Measurements from ENCODE around the gene BBS7.
A peak's percentile ranks its signal among the peaks of the same experiment; 100 is the strongest.

Gene BBS7

DNA sequence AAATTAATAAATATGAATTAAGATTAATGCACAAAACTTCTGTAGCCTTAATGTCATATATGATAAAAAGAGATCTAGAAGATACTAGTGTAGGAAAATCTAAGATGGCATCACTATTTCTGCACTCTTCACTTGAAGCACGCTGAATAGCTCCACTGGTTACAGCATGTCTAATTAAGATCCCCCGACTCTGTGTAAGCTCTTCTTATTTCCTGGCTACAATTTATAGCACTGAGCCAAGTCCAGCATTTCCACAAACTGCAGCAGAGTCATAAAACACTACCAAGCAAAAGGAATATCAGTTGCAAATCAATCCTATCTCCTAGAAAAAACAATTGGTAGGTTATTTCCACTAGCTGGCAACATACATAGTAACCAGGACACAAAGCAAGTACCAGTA, 45.3 kb downstream of the BBS7 start:
- Histone ChIP-seq H3K27me3 (ENCODE audit: control insufficient read depth, insufficient read depth, low read length) (no peaks in the 10 kb centered on the region), H3K9me3 (ENCODE audit: control insufficient read depth, insufficient read depth, low read length) (no peaks in the 10 kb centered on the region), H3K4me3 (ENCODE audit: low read depth, low read length) (no peak overlapping the region), H3K4me1 (ENCODE audit: control insufficient read depth, insufficient read depth, low read length) (0 out of 2 replicates have a peak, but pooled peaks cover 2% of the 10 kb centered on the region), H3K36me3 (ENCODE audit: control insufficient read depth, insufficient read depth, low read length) (peaks cover 29% of the 10 kb centered on the region), H3K27ac (ENCODE audit: low read depth, low read length) (no peak overlapping the region), H3K9ac (ENCODE audit: low read depth, low read length) (no peak overlapping the region)

DNA sequence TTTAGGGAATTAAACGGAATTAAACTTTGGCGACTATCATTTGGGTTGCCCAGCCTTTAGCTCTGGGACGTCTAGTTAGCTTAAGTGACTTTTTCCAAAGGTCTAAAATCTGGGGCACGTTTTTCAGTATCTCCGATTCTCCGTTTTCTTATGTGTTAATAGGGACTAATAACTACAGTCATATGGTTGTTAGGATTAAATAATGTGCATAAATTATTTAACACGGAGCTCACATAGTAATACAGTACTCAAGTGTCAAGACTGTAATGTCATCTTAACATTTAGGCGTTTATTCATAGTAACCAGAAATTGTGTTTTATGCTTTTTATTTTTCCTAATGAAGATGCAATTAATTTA, 46.1 kb downstream of the BBS7 start:
- Histone ChIP-seq H3K4me1 (ENCODE audit: control insufficient read depth, insufficient read depth, low read length) (0 out of 2 replicates have a peak, but pooled peaks cover 2% of the 10 kb centered on the region), H3K27me3 (ENCODE audit: control insufficient read depth, insufficient read depth, low read length) (no peaks in the 10 kb centered on the region), H3K4me3 (ENCODE audit: low read depth, low read length) (peak overlapping the region; percentile 99), H3K9ac (ENCODE audit: low read depth, low read length) (peak overlapping the region; percentile 58), H3K27ac (ENCODE audit: low read depth, low read length) (peak overlapping the region; percentile 47), H3K9me3 (ENCODE audit: control insufficient read depth, insufficient read depth, low read length) (no peaks in the 10 kb centered on the region), H3K36me3 (ENCODE audit: control insufficient read depth, insufficient read depth, low read length) (peaks cover 36% of the 10 kb centered on the region)

DNA sequence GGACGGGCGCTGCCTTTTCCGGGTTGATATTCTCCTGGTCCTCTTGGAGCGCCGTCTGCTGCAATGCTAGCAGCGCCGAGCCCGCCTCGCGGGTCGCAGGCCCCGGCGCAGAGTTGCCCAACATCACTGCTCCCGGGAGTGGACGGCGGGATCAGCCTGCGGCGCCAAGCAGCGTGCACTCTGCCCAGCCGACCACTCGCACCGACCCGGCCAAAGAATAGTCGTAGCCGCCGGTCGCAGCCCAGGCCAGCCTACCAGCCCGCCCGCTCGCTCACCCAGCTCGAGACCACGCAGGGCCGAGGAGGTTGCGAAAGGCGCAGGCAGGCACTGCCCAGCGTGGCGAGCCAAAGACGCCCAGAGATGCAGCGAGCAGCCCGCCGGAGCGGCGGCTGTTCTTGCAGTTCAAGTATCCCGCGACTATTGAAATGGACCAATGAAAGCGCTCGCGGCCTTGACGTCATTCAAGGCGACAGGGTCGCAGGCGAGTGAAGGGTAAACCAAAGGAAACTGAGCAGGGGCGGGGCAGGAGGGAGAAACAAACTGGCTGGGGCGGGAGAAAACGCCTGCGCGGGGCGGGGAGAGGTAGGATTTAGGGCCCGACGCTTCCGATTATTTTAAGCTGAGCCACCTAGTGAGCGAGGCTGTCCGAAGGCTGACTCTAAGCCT, 46.6 kb downstream of the BBS7 start, which contains the start of gene CCNA2:
TSS of gene CCNA2 (minus strand) at position 379 of the 666 bp plus-strand sequence. CDS start at position 124, 255 bp downstream.
- Histone ChIP-seq H3K27me3 (ENCODE audit: control insufficient read depth, insufficient read depth, low read length) (no peaks in the 10 kb centered on the region), H3K4me1 (ENCODE audit: control insufficient read depth, insufficient read depth, low read length) (0 out of 2 replicates have a peak, but pooled peaks cover 2% of the 10 kb centered on the region), H3K36me3 (ENCODE audit: control insufficient read depth, insufficient read depth, low read length) (peaks cover 41% of the 10 kb centered on the region), H3K9ac (ENCODE audit: low read depth, low read length) (peak within 1 kb of the TSS; percentile 95), H3K27ac (ENCODE audit: low read depth, low read length) (peak within 1 kb of the TSS; percentile 94), H3K4me3 (ENCODE audit: low read depth, low read length) (peak within 1 kb of the TSS; percentile 99), H3K9me3 (ENCODE audit: control insufficient read depth, insufficient read depth, low read length) (no peaks in the 10 kb centered on the region)

DNA sequence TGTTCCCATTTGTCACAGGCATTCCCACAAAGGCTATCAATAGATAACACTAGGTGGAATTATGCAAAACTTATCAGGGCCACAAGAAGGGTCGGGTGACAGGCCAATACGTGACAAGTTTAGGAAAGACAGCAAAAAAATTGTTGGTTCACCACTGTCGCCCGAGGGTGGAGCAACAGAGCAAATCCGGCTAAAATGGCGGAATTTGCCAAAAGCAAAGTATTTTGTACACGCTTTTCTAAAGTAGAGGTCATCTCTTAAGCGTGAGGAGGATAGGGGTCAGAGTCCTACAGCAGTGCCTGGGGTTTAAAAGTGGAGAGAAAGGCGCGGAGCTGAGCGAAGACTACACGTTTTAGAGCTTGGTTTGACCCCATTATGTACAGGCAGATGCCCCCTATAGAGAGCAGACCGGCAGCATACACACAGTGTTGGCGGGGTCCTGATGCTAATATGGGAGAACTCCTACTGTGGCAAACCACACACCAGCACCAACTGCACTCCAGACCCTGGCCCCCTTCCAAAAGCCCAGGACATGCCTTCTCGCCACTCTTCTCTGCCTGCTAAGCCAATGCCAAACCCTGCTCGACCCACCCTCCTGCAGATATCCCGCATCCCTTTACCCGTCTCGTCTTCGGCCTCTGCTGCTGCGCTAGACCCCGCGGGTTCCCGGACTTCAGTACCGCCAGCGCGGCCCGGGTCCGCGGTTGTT, 47.3 kb downstream of the BBS7 start:
- Histone ChIP-seq H3K27ac (ENCODE audit: low read depth, low read length) (peak overlapping the region; percentile 94), H3K36me3 (ENCODE audit: control insufficient read depth, insufficient read depth, low read length) (peaks cover 48% of the 10 kb centered on the region)

DNA sequence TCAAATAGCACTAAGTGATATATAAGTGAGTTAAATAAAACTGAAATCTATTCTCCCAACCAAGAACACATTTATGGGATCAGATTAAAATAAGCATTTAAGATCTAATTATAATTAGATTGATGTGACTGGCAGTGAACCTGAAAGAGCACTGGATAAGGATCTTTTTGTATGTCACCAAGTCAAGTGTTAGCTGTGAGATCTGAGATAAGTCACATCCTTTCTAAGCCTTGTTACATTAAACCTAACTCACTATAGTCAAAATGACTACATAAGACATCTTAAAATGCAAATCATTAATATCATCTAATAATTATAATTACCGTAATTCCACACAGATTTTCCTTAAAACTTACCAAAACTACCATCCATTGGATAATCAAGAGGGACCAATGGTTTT, 48.2 kb downstream of the BBS7 start:
- Histone ChIP-seq H3K9me3 (ENCODE audit: control insufficient read depth, insufficient read depth, low read length) (no peaks in the 10 kb centered on the region), H3K27me3 (ENCODE audit: control insufficient read depth, insufficient read depth, low read length) (no peaks in the 10 kb centered on the region), H3K9ac (ENCODE audit: low read depth, low read length) (no peak overlapping the region), H3K36me3 (ENCODE audit: control insufficient read depth, insufficient read depth, low read length) (peaks cover 54% of the 10 kb centered on the region), H3K27ac (ENCODE audit: low read depth, low read length) (no peak overlapping the region), H3K4me3 (ENCODE audit: low read depth, low read length) (peak overlapping the region; percentile 99), H3K4me1 (ENCODE audit: control insufficient read depth, insufficient read depth, low read length) (0 out of 2 replicates have a peak, but pooled peaks cover 2% of the 10 kb centered on the region)

More for the DNA sequence above, 47.3 kb downstream of the BBS7 start:
- Histone ChIP-seq H3K27me3 (ENCODE audit: control insufficient read depth, insufficient read depth, low read length) (no peaks in the 10 kb centered on the region), H3K9me3 (ENCODE audit: control insufficient read depth, insufficient read depth, low read length) (no peaks in the 10 kb centered on the region), H3K9ac (ENCODE audit: low read depth, low read length) (peak overlapping the region; percentile 95), H3K4me3 (ENCODE audit: low read depth, low read length) (peak overlapping the region; percentile 99), H3K4me1 (ENCODE audit: control insufficient read depth, insufficient read depth, low read length) (0 out of 2 replicates have a peak, but pooled peaks cover 2% of the 10 kb centered on the region)

DNA sequence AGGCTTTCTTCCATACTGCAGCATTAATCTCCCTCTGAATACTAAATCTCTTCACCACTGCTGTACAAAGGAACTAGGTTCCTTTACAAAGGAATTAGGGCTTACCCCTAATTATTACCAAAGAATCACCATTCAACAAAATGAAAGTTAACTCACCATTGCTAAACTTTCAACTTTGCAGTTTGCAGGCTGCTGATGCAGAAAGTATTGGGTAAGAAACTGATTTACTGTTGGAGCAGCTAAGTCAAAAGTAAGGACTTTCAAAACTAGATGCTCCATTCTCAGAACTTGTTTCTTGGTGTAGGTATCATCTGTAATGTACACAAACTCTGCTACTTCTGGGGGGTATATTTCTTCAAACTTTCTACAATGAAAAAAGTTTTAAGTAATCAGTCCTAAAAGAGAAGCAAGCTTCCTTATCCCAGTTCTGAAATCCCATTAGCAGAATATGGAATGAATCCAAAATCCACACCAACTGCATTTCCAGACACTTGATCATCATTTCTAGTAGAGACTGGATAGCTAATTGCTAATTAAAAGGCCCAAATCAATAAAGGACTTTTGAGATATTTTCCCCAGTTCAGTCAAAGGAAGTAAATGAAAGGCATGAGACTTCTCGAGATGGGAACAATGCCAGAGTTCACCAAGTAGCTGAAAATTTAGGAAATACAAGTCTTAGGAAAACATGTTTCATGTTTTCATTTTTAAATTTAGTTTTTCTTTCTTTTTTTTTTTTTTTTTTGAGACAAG, 50.9 kb downstream of the BBS7 start:
- Histone ChIP-seq H3K9ac (ENCODE audit: low read depth, low read length) (no peak overlapping the region), H3K9me3 (ENCODE audit: control insufficient read depth, insufficient read depth, low read length) (no peaks in the 10 kb centered on the region), H3K4me3 (ENCODE audit: low read depth, low read length) (no peak overlapping the region), H3K4me1 (ENCODE audit: control insufficient read depth, insufficient read depth, low read length) (0 out of 2 replicates have a peak, but pooled peaks cover 2% of the 10 kb centered on the region), H3K27me3 (ENCODE audit: control insufficient read depth, insufficient read depth, low read length) (no peaks in the 10 kb centered on the region), H3K36me3 (ENCODE audit: control insufficient read depth, insufficient read depth, low read length) (peaks cover 79% of the 10 kb centered on the region), H3K27ac (ENCODE audit: low read depth, low read length) (no peak overlapping the region)

DNA sequence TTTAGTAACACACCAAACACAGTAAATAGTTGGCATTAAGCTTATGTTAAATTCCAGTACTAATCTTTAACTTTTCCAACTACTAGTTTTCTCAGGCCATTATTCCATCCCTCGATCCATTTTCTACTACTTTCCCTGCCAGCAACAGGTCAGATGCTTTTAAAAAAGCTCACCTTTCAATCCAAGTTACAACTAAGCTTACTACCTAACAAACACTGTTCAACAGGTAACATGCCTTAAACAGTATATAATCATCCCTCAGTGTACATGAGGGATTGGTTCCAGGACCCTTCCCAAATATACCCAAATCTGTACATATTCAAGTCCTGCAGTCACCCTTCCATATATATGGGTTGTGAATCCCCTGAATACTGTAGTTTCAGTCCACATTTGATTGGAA, 52.1 kb downstream of the BBS7 start:
- H3K9me3 ChIP-seq (ENCODE audit: control insufficient read depth, insufficient read depth, low read length): no peaks in the 10 kb centered on the region
- no peak overlapping the region for H3K4me3 ChIP-seq (ENCODE audit: low read depth, low read length)
- H3K36me3 ChIP-seq (ENCODE audit: control insufficient read depth, insufficient read depth, low read length): peaks cover 91% of the 10 kb centered on the region
- H3K9ac ChIP-seq (ENCODE audit: low read depth, low read length): no peak overlapping the region
- H3K27me3 ChIP-seq (ENCODE audit: control insufficient read depth, insufficient read depth, low read length): no peaks in the 10 kb centered on the region
- H3K27ac ChIP-seq (ENCODE audit: low read depth, low read length): no peak overlapping the region
- H3K4me1 ChIP-seq (ENCODE audit: control insufficient read depth, insufficient read depth, low read length): 0 out of 2 replicates have a peak, but pooled peaks cover 2% of the 10 kb centered on the region

DNA sequence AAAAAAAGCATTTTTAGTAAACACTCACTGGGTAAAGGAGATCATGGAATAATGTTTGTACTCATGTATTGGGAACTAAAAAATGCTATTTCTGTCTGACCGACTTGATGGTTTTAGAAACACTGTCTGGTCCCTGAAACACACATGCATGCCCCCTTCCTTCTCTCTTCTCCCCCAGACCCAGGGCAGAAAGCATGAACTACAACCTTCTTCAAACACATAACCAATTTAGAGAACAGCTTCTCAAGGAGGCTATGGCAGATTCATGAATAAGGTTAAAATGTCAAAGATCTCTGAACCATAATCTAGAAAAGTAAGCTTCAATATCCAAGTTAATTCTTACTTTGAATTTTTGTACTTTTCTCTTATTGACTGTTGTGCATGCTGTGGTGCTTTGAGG, 52.6 kb downstream of the BBS7 start:
- no peaks in the 10 kb centered on the region for H3K27me3 ChIP-seq (ENCODE audit: control insufficient read depth, insufficient read depth, low read length)
- H3K27ac ChIP-seq (ENCODE audit: low read depth, low read length): no peak overlapping the region
- no peak overlapping the region for H3K9ac ChIP-seq (ENCODE audit: low read depth, low read length)
- no peak overlapping the region for H3K4me3 ChIP-seq (ENCODE audit: low read depth, low read length)
- H3K36me3 ChIP-seq (ENCODE audit: control insufficient read depth, insufficient read depth, low read length): peaks cover 96% of the 10 kb centered on the region
- H3K9me3 ChIP-seq (ENCODE audit: control insufficient read depth, insufficient read depth, low read length): no peaks in the 10 kb centered on the region
- H3K4me1 ChIP-seq (ENCODE audit: control insufficient read depth, insufficient read depth, low read length): 0 out of 2 replicates have a peak, but pooled peaks cover 2% of the 10 kb centered on the region

DNA sequence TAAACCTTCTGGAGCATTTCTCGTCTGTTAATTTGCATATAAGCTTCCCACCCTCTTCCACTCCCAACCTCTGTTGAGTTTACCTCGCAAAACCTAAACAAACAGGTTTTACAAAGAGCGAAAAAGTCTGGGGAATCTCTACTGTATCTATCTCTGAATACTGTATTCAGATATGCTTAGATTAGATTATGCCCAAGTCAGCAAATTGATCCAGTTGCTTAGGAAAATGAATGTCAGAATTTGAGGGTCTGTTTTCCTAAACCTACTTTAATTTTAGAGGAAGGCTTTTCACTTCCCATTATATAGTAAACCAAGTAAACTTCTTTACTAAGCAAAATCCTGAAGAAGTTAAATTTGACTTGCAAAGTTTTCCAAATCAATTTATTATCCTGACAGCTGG, 53.3 kb downstream of the BBS7 start:
- no peaks in the 10 kb centered on the region for H3K27me3 ChIP-seq (ENCODE audit: control insufficient read depth, insufficient read depth, low read length)
- no peak overlapping the region for H3K27ac ChIP-seq (ENCODE audit: low read depth, low read length)
- H3K36me3 ChIP-seq (ENCODE audit: control insufficient read depth, insufficient read depth, low read length): peaks cover 99% of the 10 kb centered on the region
- H3K9me3 ChIP-seq (ENCODE audit: control insufficient read depth, insufficient read depth, low read length): no peaks in the 10 kb centered on the region
- H3K4me3 ChIP-seq (ENCODE audit: low read depth, low read length): no peak overlapping the region
- no peaks in the 10 kb centered on the region for H3K4me1 ChIP-seq (ENCODE audit: control insufficient read depth, insufficient read depth, low read length)
- H3K9ac ChIP-seq (ENCODE audit: low read depth, low read length): no peak overlapping the region

DNA sequence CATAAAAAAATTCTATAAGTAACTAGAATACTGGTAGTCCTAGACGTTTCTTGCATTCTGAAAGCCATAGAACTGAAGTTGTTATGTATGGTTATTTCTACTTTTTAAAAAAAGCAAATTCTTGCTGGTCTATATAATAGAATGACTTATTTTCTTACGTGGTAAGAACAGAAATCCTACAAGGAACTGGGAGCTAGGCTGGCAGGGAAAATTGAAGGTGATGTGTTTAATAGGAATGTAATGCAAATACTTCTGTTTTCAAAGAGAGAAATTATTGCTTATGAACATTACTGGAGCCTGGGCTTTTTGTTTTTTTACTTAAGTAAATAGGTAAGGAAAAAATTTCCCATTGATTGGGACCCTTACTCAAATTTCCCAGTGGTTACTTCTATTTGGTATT, 55.5 kb downstream of the BBS7 start:
- no peaks in the 10 kb centered on the region for H3K27me3 ChIP-seq (ENCODE audit: control insufficient read depth, insufficient read depth, low read length)
- H3K4me3 ChIP-seq (ENCODE audit: low read depth, low read length): no peak overlapping the region
- peaks cover 98% of the 10 kb centered on the region for H3K36me3 ChIP-seq (ENCODE audit: control insufficient read depth, insufficient read depth, low read length)
- no peaks in the 10 kb centered on the region for H3K4me1 ChIP-seq (ENCODE audit: control insufficient read depth, insufficient read depth, low read length)
- no peaks in the 10 kb centered on the region for H3K9me3 ChIP-seq (ENCODE audit: control insufficient read depth, insufficient read depth, low read length)
- no peak overlapping the region for H3K27ac ChIP-seq (ENCODE audit: low read depth, low read length)
- no peak overlapping the region for H3K9ac ChIP-seq (ENCODE audit: low read depth, low read length)
